Activated CD4-positive, alpha-beta memory T cell treated with anti-CD3 and anti-CD28 coated beads, Interleukin-2, amount 10 ng/mL, durations not matched to agents 7 days and 5 days (primary cell): Measurements from ENCODE around the gene SULT1A4. TPM values are rescaled to one million over a fixed set of nuclear protein-coding genes. Genes with fewer than 3 reads are reported as not detected.
"Not testable (repeated sequence)": the region's sequence is repeated elsewhere in the genome, so short reads cannot be mapped to it uniquely, and the experiment has no call there.

ENCODE experiments used
- CTCF ChIA-PET: fragments of 350-600 bp; sonication (Branson Sonifier 250); formaldehyde crosslinking; loops from one replicate; lab custom pipeline; 2021; ENCODE audit warnings: antibody characterized with exemption, inconsistent platforms; lab: Charles Lee
- POLR2A ChIA-PET: fragments of 350-600 bp; sonication (Branson Sonifier 250); formaldehyde crosslinking; loops from one replicate; lab custom pipeline; 2021; ENCODE audit warnings: antibody characterized with exemption; lab: Charles Lee
- DNase-seq: peaks from one replicate; pipeline ENCODE4 v3.0.0-alpha.2; 2020
- H3K27ac Mint-ChIP-seq: one replicate; pipeline ENCODE4 v1.8.0; 2021; ENCODE audit warnings: mild to moderate bottlenecking, mixed read lengths
- H3K27me3 Mint-ChIP-seq: one replicate; pipeline ENCODE4 v1.8.0; 2021; ENCODE audit warnings: mixed read lengths
- H3K36me3 Mint-ChIP-seq: one replicate; pipeline ENCODE4 v1.8.0; 2021; ENCODE audit warnings: low read depth, mixed read lengths
- H3K4me1 Mint-ChIP-seq: one replicate; pipeline ENCODE4 v1.8.0; 2021; ENCODE audit warnings: mixed read lengths
- H3K4me3 Mint-ChIP-seq: one replicate; pipeline ENCODE4 v1.8.0; 2021; ENCODE audit warnings: mild to moderate bottlenecking, mixed read lengths
- H3K9me3 Mint-ChIP-seq: one replicate; pipeline ENCODE4 v1.8.0; 2021; ENCODE audit warnings: mixed read lengths
- total RNA-seq, 2 experiments: library from RNA; stranded (reverse); gene quantifications; one replicate each; pipeline ENCODE4 v1.2.3, GENCODE V29; 2021

SULT1A4 gene
- total RNA-seq, 2 experiments from 2014 or later = 1.9 to 2.4 TPM

- H3K27ac Mint-ChIP-seq, H3K9me3 Mint-ChIP-seq, H3K4me3 Mint-ChIP-seq, H3K36me3 Mint-ChIP-seq, CTCF ChIA-PET, DNase-seq, POLR2A ChIA-PET, H3K27me3 Mint-ChIP-seq, H3K4me1 Mint-ChIP-seq: not testable (repeated sequence)
Measured at GRCh38 chr16:29482276-29482675, 22.6 kb downstream of the SULT1A4 start.

- H3K27me3 Mint-ChIP-seq, H3K36me3 Mint-ChIP-seq, CTCF ChIA-PET, H3K4me1 Mint-ChIP-seq, H3K9me3 Mint-ChIP-seq, H3K27ac Mint-ChIP-seq, POLR2A ChIA-PET, DNase-seq, H3K4me3 Mint-ChIP-seq: not testable (repeated sequence)
Measured at GRCh38 chr16:29506308-29506707, 46.6 kb downstream of the SULT1A4 start, which contains the start of gene NPIPB12. Gene NPIPB12, minus strand, starts transcription at chr16:29506408.

Other genes with a start within 250 kb of the SULT1A4 start
- 1 to 10 TPM in 1 of 2 experiments, under 1 TPM in 1; 0.95 to 1.4 TPM for gene NPIPB11, start 53.2 kb upstream of the SULT1A4 start, total RNA-seq
- gene BOLA2, start 5.6 kb upstream of the SULT1A4 start, total RNA-seq = 10 to 100 TPM in 1 of 2 experiments, 1 to 10 TPM in 1; 9.2 to 11.7 TPM
- gene SLX1B, start 5.4 kb upstream of the SULT1A4 start, total RNA-seq = 10 to 100 TPM; 29.9 to 80.3 TPM
- gene NPIPB12, start 46.5 kb downstream of the SULT1A4 start, total RNA-seq = 10 to 100 TPM; 40.8 to 48.3 TPM
- gene SPN, start 203.3 kb downstream of the SULT1A4 start, total RNA-seq = 100 to 1,000 TPM; 341 to 359 TPM
- 1 to 10 TPM; 8.3 to 9.3 TPM for gene QPRT, start 219.3 kb downstream of the SULT1A4 start, total RNA-seq